ENCODE data around the gene PLA2G2F. TPM values are rescaled to one million over a fixed set of nuclear protein-coding genes. Genes with fewer than 3 reads are reported as not detected.

PLA2G2F gene
- total and polyA plus RNA-seq, 9 of the 15 experiments (the other 6 are each of a cell fraction or from before 2014, with no cell fraction given): not detected

DNA sequence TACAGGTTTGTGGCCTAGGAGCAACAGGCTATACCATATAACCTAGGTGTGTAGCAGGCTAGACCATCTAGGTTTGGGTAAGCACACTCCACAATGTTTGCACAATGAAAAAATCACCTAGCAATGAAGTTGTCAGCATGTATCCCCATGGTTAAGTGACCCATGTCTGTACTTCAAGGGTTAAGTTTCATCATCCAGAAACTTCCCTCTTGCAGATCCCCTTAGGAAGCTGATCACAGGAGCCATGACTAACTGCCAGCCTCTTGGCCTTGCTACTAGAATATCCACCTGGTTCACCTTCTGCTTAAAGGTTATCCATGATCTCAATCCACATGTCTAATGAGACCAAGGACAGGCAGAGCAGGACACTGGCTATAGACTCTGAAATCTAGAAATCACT is 43.3 kb downstream of the PLA2G2F start:
- no peaks in the 10 kb centered on the region for H3K27me3 ChIP-seq (ENCODE audit: control insufficient read depth in 2 of 2, insufficient read depth in 2 of 2, low read length in 2 of 2)
- FAIRE-seq (peak; percentile 11), ATAC-seq (no peak), DNase-seq (ENCODE audit: extremely low read depth in 1 of 4, low spot score in 3 of 4) (no peak)
- no peak overlapping the region for H3K9ac ChIP-seq (ENCODE audit: insufficient read depth in 1 of 2, low read depth in 2 of 2, low read length in 2 of 2)
- H2AFZ ChIP-seq (ENCODE audit: low read depth, low read length): no peak overlapping the region
- peaks cover 36 to 47% of the 10 kb centered on the region in 2 experiments for H3K4me1 ChIP-seq (replicated peaks in 1 of 2; ENCODE audit: control insufficient read depth in 2 of 2, insufficient read depth in 2 of 2, low read length in 2 of 2)
- in situ Hi-C loops (cut with MboI): no loop called here
- ChIA-PET CTCF (ENCODE audit: low intra/inter-chr PET ratio) (no interaction called here), POLR2A (interaction anchor here (0.6 to 3.7 kb wide), 3 partner anchors 9 to 30 kb away, joined by 3 to 15 read pairs (median 4); no protein-coding TSS in a partner anchor)
- peaks cover 14% of the 10 kb centered on the region for H3K79me2 ChIP-seq (ENCODE audit: control insufficient read depth, insufficient read depth, low read length)
- H3K4me2 ChIP-seq (ENCODE audit: insufficient read depth, low read length): no peak overlapping the region
- H4K20me1 ChIP-seq (replicated peaks; ENCODE audit: control insufficient read depth, insufficient read depth, low read length): no peaks in the 10 kb centered on the region
- TF ChIP-seq TOE1 (IDR thresholded peaks at IDR 0.05; ENCODE audit: borderline replicate concordance) (no peak), TOE1 (CRISPR knock-in tag; IDR thresholded peaks at IDR 0.05; ENCODE audit: borderline replicate concordance, low read depth) (no peak), ZKSCAN3 (CRISPR knock-in tag; IDR thresholded peaks at IDR 0.05) (peak; percentile 45; the same call in 1 of the 2 replicates)
- no peak overlapping the region for H3K27ac ChIP-seq (ENCODE audit: extremely low read depth, low read depth, low read length)
- no peaks in the 10 kb centered on the region for H3K9me1 ChIP-seq (ENCODE audit: control insufficient read depth, insufficient read depth, low read length)
- no TSS peak for BruUV-seq (replicated peaks)
- intact Hi-C loops (cut with micrococcal nuclease): no loop called here
- H3K36me3 ChIP-seq (ENCODE audit: control insufficient read depth, insufficient read depth, low read length): no peaks in the 10 kb centered on the region
- no peak overlapping the region for H3K4me3 ChIP-seq
- H3K9me3 ChIP-seq (replicated peaks; ENCODE audit: control insufficient read depth, insufficient read depth, low read depth, low read length): peaks cover 7% of the 10 kb centered on the region

DNA sequence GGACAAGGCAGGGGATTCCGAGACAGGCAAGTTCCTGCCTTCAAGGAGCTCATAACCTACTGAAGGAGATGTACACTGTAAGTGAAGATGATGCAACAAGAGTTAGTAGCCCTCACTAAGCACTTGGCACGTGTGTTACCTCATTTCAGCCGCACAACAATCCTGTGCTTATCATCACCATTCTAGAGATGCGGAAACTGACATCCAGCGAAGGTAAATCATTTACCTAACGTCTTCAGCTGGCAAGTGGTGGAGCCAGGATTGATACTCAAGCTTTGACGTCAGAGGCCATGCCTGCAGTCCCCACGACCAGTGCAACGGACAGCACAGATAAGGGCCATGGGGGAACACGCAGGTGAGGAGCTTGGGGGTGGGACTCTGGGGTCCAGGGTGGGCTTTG is 43.9 kb downstream of the PLA2G2F start:
- intact Hi-C loops (cut with micrococcal nuclease) (no loop called here), in situ Hi-C loops (cut with MboI) (no loop called here)
- H3K9me3 ChIP-seq (replicated peaks; ENCODE audit: control insufficient read depth, insufficient read depth, low read depth, low read length): peaks cover 7% of the 10 kb centered on the region
- ATAC-seq (no peak), FAIRE-seq (no peak), DNase-seq (ENCODE audit: extremely low read depth in 1 of 4, low spot score in 3 of 4) (no peak)
- no peak overlapping the region for H3K4me3 ChIP-seq
- no peak overlapping the region for H3K4me2 ChIP-seq (ENCODE audit: insufficient read depth, low read length)
- POLR2A ChIA-PET: interaction anchor here (0.6 to 3.7 kb wide), 3 partner anchors 9 to 31 kb away, joined by 3 to 15 read pairs (median 4); no protein-coding TSS in a partner anchor
- H3K27me3 ChIP-seq (ENCODE audit: control insufficient read depth in 2 of 2, insufficient read depth in 2 of 2, low read length in 2 of 2): no peaks in the 10 kb centered on the region
- no peaks in the 10 kb centered on the region for H3K9me1 ChIP-seq (ENCODE audit: control insufficient read depth, insufficient read depth, low read length)
- 64% methylated on average over 10 of the region's 10 CpGs for WGBS (ENCODE audit: insufficient coverage, low coverage, missing lambda C conversion rate)
- peaks cover 17% of the 10 kb centered on the region for H3K79me2 ChIP-seq (ENCODE audit: control insufficient read depth, insufficient read depth, low read length)
- H3K27ac ChIP-seq (ENCODE audit: extremely low read depth, low read depth, low read length): no peak overlapping the region; the same call in 1 of the 3 replicates
- no peaks in the 10 kb centered on the region for H4K20me1 ChIP-seq (replicated peaks; ENCODE audit: control insufficient read depth, insufficient read depth, low read length)
- peaks cover 42 to 48% of the 10 kb centered on the region in 2 experiments for H3K4me1 ChIP-seq (replicated peaks in 1 of 2; ENCODE audit: control insufficient read depth in 2 of 2, insufficient read depth in 2 of 2, low read length in 2 of 2)
- H3K9ac ChIP-seq (ENCODE audit: insufficient read depth in 1 of 2, low read depth in 2 of 2, low read length in 2 of 2): 0 out of 4 replicates have a peak overlapping the region, but pooled peaks of 1 of the 2 experiments have one; percentile 41
- BruUV-seq (replicated peaks): no TSS peak
- no peaks in the 10 kb centered on the region for H3K36me3 ChIP-seq (ENCODE audit: control insufficient read depth, insufficient read depth, low read length)
- peak overlapping the region; percentile 5; the same call in 1 of the 2 replicates for H2AFZ ChIP-seq (ENCODE audit: low read depth, low read length)
- CTCF ChIA-PET (ENCODE audit: low intra/inter-chr PET ratio): no interaction called here
- 0 out of 2 replicates have a peak, but pooled peaks have one; percentile 22 for TF ChIP-seq SMAD4 (CRISPR knock-in tag; conservative IDR thresholded peaks at IDR 0.05)
- peak; percentile 7 for TF ChIP-seq MEIS2 (IDR thresholded peaks at IDR 0.05; ENCODE audit: partially characterized antibody)
- TF ChIP-seq, protein P1, sequence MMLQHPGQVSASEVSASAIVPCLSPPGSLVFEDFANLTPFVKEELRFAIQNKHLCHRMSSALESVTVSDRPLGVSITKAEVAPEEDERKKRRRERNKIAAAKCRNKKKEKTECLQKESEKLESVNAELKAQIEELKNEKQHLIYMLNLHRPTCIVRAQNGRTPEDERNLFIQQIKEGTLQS (IDR thresholded peaks at IDR 0.05): peak; percentile 78
- TF ChIP-seq, protein P1 (CRISPR knock-in tag; conservative IDR thresholded peaks at IDR 0.05): no peak
- TF ChIP-seq KDM2B (CRISPR knock-in tag; IDR thresholded peaks at IDR 0.05): no peak
- no peak for TF ChIP-seq BMI1 (IDR thresholded peaks at IDR 0.05; ENCODE audit: low read length)

Measured in K562 (cell line).